HepG2 (cell line): ENCODE measurements around the gene PROC. TPM values are rescaled to one million over a fixed set of nuclear protein-coding genes. Genes with fewer than 3 reads are reported as not detected.

Source experiments
- AFF4 ChIP-seq: sonication (generic); formaldehyde crosslinking; IDR thresholded peaks from 2 replicates; pipeline ENCODE4 v1.4.0; 2020; ENCODE audit warnings: missing genetic modification reagents
- ARID5B ChIP-seq: IDR thresholded peaks from 2 replicates; pipeline ENCODE4 v1.4.0; 2020; ENCODE audit warnings: mild to moderate bottlenecking, missing genetic modification reagents
- ARNT2 ChIP-seq: sonication (generic); formaldehyde crosslinking; IDR thresholded peaks from 2 replicates; pipeline ENCODE4 v1.8.0; 2022; ENCODE audit warnings: mild to moderate bottlenecking, low read depth, missing genetic modification reagents, moderate library complexity
- GPN1 ChIP-seq: sonication (generic); formaldehyde crosslinking; IDR thresholded peaks from 2 replicates; pipeline ENCODE4 v1.5.1; 2020; ENCODE audit warnings: missing genetic modification reagents, borderline replicate concordance
- GZF1 ChIP-seq: sonication (generic); formaldehyde crosslinking; IDR thresholded peaks from 2 replicates; pipeline ENCODE4 v1.5.1; 2020; ENCODE audit warnings: mild to moderate bottlenecking, missing genetic modification reagents
- NR0B2 ChIP-seq: sonication (generic); formaldehyde crosslinking; IDR thresholded peaks from 2 replicates; pipeline ENCODE4 v1.4.0; 2020; ENCODE audit warnings: mild to moderate bottlenecking, missing genetic modification reagents
- ZBTB2 ChIP-seq: sonication (generic); formaldehyde crosslinking; IDR thresholded peaks from 2 replicates; pipeline ENCODE4 v1.8.0; 2022; ENCODE audit warnings: low read depth, missing genetic modification reagents
- ZIK1 ChIP-seq: sonication (generic); formaldehyde crosslinking; IDR thresholded peaks from 2 replicates; pipeline ENCODE4 v1.5.0; 2020; ENCODE audit warnings: mild to moderate bottlenecking, low read depth, missing genetic modification reagents, borderline replicate concordance
- ZMAT5 ChIP-seq: sonication (generic); formaldehyde crosslinking; IDR thresholded peaks from 2 replicates; pipeline ENCODE4 v1.5.0; 2020; ENCODE audit warnings: mild to moderate bottlenecking, low read depth, missing genetic modification reagents, borderline replicate concordance
- ZNF407 ChIP-seq: sonication (generic); formaldehyde crosslinking; IDR thresholded peaks from one replicate; pipeline ENCODE4 v1.5.1; 2020; ENCODE audit warnings: mild to moderate bottlenecking, missing genetic modification reagents; ENCODE audit errors: not compliant biosample characterization
- polyA plus RNA-seq, 8 experiments: library from polyadenylated mRNA; depleted of rRNA in 3 of 8; stranded (reverse) in 7 of 8; unstranded in 1 of 8; fragments of >200 nt; fragmentation: Illumina TruSeq in 4 of 8; extraction: Trizol in 4 of 8; gene quantifications; 2 replicates each; pipeline versions ENCODE4 v1.2.1 to v1.2.3, GENCODE V29; 2011 to 2016; ENCODE audit warnings: low read depth in 4 of 8, missing spikeins in 1 of 8, mixed read lengths in 1 of 8; ENCODE audit not compliant: insufficient read depth in 1 of 8
- total RNA-seq, 5 experiments: library from RNA; depleted of rRNA; stranded (reverse); fragments of >200 nt; fragmentation: Illumina TruSeq; extraction: Trizol; gene quantifications; 2 replicates each; pipeline ENCODE4 v1.2.3, GENCODE V29; 2016; ENCODE audit warnings: low read depth in 1 of 5

PROC gene
- total and polyA plus RNA-seq, 2 of the 13 experiments (the other 11 are each of a cell fraction or from before 2014, with no cell fraction given), result 134 to 185 TPM

GRCh38 chr2:127398239-127398590, 20.0 kb upstream of the PROC start (continued):
- TF ChIP-seq AFF4 (CRISPR knock-in tag) (no peak), ZBTB2 (CRISPR knock-in tag) (no peak), ARID5B (CRISPR knock-in tag) (0 out of 2 replicates have a peak, but pooled peaks have one; percentile 26), ZMAT5 (no peak), NR0B2 (CRISPR knock-in tag) (no peak), GPN1 (CRISPR knock-in tag) (no peak), ZIK1 (no peak), ZNF407 (CRISPR knock-in tag) (peak; percentile 37), ARNT2 (no peak), GZF1 (CRISPR knock-in tag) (no peak)
